Retinal pigment epithelial cell (primary cell): ENCODE data around the gene SUSD6.
A peak's percentile ranks its signal among the peaks of the same experiment; 100 is the strongest.
"Not testable (repeated sequence)": the region's sequence is repeated elsewhere in the genome, so short reads cannot be mapped to it uniquely, and the experiment has no call there.

Experiments
- DNase-seq: peaks from one replicate; pipeline ENCODE4 v3.0.0-alpha.2; 2010; ENCODE audit warnings: low read depth
- H3K4me3 ChIP-seq: 2 replicates; pipeline ENCODE4 v1.5.1; 2011; ENCODE audit warnings: mild to moderate bottlenecking, low read length, control low read depth, moderate library complexity
- CTCF ChIP-seq: conservative IDR thresholded peaks from 2 replicates; pipeline ENCODE4 v1.5.1; 2011; ENCODE audit warnings: low read depth, low read length, control low read depth, inconsistent platforms

The SUSD6 gene

GRCh38 chr14:69694730-69695281 is 83.4 kb downstream of the SUSD6 start:
- TF ChIP-seq CTCF: no peak
- DNase-seq: no peak
- H3K4me3 ChIP-seq: no peak overlapping the region

GRCh38 chr14:69695322-69696203 is 84.2 kb downstream of the SUSD6 start:
- TF ChIP-seq CTCF: no peak
- DNase-seq: peak; percentile 52
- H3K4me3 ChIP-seq: no peak overlapping the region

GRCh38 chr14:69696204-69696527 is 84.8 kb downstream of the SUSD6 start:
- H3K4me3 ChIP-seq: no peak overlapping the region
- TF ChIP-seq CTCF: no peak
- DNase-seq: no peak

- TF ChIP-seq CTCF: no peak
- DNase-seq: no peak
- no peak overlapping the region for H3K4me3 ChIP-seq
Observed at GRCh38 chr14:69696633-69697557, 85.5 kb downstream of the SUSD6 start.

GRCh38 chr14:69698572-69698971 is 87.2 kb downstream of the SUSD6 start:
- no peak for TF ChIP-seq CTCF
- no peak overlapping the region for H3K4me3 ChIP-seq
- DNase-seq: no peak

- DNase-seq, H3K4me3 ChIP-seq: not testable (repeated sequence)
Observed at GRCh38 chr14:69699243-69699642, 87.8 kb downstream of the SUSD6 start.

GRCh38 chr14:69699748-69700303 is 88.4 kb downstream of the SUSD6 start:
- no peak for TF ChIP-seq CTCF
- no peak for DNase-seq
- H3K4me3 ChIP-seq: no peak overlapping the region
